Nucleus accumbens (tissue), 56 donors: Measurements from ENCODE around the gene COPRS.
"Not testable (repeated sequence)": the region's sequence is repeated elsewhere in the genome, so short reads cannot be mapped to it uniquely, and the experiment has no call there.

Source experiments
- DNase-seq, 56 donors: peaks; one replicate each; lab custom pipeline; 2025; lab: John Stamatoyannopoulos, UW

The COPRS gene

DNA sequence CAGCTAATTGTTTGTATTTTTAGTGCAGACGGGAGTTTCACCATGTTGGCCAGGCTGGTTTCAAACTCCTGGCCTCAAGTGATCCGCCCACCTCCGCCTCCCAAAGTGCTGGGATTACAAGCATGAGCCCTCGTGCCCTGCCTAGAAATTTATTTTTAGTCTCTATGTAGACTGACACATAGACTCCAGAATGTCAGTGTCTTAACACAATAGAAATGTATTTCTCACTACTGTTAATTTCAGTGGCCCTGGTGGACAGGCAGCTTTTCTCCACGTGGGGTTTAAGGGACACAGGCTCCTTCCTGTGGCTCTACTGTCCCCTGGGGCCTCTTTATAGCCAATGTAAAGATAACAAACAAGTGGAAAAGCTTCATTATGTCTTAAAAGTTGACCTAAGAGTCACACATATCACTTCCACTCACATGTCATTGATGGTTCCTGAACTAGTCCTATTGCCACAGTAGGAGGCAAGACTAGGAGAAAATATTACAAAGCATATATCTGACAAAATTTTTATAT, 43.8 kb downstream of the COPRS start:
- DNase-seq, result no peak

DNA sequence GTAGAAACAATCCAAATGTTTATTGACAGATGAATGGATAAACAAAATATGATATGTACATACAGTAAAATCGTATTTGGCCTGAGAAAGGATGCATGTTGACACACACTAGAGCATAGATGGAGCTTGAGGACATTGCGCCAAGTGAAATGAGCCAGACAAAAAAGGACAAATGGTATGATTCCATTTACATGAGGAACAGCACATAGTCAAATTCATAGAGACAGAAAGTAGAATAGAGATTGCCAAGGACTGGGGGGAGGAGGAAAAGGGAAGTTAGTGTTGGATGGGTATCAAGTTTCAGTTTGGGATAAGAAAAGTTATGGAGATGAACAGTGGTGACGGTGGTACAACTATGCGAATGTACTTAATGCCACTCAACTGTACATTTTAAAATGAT, 47.9 kb downstream of the COPRS start:
- no peak for DNase-seq

DNA sequence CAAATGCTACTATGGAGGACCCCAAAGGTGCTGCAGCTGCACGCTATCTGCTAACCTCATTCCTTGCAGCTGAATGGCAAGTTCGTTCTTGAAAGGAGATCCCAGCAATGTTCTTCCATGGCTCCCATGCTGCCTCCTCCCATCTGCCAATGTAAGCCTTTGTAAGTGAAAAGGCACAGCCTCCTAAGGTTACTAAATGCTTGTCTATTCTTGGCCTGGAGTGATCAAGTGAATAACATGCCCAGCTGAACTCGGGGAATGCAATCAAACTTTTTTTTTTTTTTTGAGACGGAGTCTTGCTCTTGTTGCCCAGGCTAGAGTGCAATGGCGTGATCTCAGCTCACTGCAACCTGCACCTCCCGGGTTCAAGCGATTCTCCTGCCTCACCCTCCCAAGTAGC, 49.2 kb downstream of the COPRS start:
- not testable (repeated sequence) for DNase-seq

DNA sequence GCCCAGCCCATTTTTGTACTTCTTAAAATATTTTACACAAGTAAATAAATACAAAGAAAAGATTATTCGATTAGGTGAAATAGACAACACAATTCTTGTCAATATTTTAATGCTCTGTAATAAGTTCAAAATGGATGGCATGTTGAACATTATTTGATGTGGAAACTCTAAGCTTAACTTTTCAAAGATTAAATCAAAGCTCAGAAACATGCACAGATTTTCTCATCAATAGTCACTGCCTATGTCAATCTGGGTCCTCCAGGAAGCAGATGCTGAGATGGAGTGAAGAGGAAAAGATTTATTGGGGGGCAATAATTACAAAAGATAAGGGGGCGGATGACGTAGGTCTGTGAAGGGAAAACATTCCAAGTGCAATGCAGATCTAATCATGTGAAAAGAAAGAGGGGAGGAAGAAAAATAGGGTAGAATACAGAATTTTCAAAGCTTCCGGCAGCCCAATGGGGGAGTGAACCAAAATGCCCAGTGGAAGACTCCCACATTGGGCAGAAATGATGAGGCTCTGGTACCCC, 50.5 kb downstream of the COPRS start:
- DNase-seq, result no peak

DNA sequence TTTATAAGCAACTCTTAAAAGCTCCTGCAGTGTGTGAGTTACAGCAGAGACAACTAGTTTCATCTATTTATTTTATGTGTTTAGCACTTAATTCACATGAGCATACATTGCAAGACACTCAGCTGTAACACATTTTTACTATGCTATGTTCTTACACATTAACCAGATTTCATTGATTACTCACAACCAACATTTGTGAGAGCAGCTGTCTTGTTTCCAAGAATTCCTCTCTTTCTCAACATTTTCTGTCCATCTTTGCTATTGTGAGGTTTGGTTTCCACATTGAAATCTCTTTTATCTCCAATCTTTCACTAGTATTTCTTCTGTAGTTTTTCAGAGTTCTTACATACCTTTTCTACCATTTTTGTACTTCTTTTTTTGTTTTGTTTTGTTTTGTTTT, 51.2 kb downstream of the COPRS start:
- DNase-seq, result no peak

DNA sequence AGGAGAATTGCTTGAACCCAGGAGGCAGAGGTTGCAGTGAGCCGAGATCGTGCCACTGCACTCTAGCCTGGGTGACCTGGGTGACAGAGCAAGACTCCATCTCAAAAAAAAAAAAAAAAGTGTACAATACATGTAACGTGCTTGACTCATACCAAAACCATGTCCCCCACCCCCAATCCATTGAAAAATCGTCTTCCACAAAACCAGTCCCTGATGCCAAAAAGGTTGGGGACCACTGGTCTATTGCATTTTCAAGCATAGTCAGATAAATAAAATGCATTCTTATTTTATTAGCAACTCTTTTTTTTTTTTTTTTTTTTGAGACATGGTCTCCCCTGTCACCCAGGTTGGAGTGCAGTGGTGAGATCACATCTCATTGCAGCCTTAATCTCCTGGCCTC, 52.1 kb downstream of the COPRS start:
- DNase-seq, result no peak

DNA sequence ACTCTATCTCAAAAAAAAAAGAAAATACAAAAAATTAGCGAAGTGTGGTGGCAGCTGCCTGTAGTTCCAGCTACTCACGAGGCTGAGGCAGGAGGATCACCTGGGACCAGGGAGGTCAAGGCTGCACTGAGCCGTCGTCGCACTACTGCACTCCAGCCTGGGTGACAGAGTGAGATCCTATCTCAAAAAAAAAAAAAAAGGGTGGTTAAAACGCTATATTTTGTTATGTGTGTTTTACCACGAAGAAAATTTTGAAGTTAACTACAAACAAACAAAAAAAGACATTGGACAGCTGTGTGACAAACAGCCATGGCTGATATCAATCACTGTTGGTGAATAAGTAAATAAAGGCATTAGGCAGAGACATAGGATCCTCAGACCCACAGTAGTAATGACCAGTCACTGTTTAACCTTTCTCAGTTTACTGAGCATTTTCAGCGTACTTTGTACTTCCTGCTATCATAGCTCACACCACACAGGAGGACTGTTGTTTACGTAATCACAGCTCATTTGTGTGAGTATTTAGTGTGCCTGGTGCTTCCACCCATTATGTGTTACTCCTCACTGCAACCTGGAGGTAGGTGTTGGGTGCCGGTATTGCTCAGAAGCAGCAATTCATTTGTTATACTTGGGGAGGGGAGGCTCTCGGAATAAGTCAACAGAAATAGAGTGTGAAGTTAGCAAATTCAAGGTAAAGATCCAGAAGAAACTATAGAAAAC, 55.4 kb downstream of the COPRS start:
- DNase-seq, result no peak

DNA sequence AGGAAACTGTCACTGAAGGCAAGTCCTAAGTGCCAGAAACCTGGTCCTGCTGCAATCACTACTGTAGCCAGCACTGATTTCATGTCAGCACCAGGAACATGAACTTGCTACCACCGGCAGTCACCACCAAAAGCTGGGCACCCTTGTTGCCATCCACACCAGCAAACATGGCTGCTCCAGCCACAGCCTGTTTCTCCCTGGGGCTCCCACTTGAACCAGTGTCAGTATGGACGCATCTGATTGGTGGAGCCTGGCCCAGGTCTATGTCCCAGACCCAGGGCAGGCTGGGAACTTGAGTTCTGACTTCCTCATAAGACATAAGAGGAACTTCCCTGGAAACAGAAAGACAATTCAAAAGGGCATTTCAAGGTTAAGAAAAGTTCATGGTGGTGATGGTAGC, 56.5 kb downstream of the COPRS start:
- DNase-seq, result peak in 5 of 56 donors; percentile 0 to 9 (median 1)
